H1 (cell line): ENCODE results near the gene NF1. TPM values are rescaled to one million over a fixed set of nuclear protein-coding genes. Genes with fewer than 3 reads are reported as not detected.

ENCODE experiments used
- CTCF ChIA-PET: fragments of 300-600 bp; sonication (Branson Sonifier 250); formaldehyde crosslinking; loops from one replicate; lab custom pipeline; 2021; ENCODE audit not compliant: partially characterized antibody; lab: Charles Lee
- POLR2A ChIA-PET: fragments of 300-600 bp; sonication (Branson Sonifier 250); formaldehyde crosslinking; loops from one replicate; lab custom pipeline; 2021; ENCODE audit warnings: inconsistent platforms; ENCODE audit not compliant: partially characterized antibody; lab: Charles Lee
- DNase-seq, 2 experiments: peaks; one replicate each; pipeline versions ENCODE4 v3.0.0 to v3.0.0-alpha.2; 2010 to 2022; ENCODE audit warnings: low spot score in 2 of 2, low read depth in 1 of 2, mixed read lengths in 1 of 2
- FAIRE-seq: peaks from 2 replicates; lab custom pipeline; 2011; peaks lifted over from hg19 to GRCh38; lab: Jason Lieb, UNC
- H2AFZ ChIP-seq: 2 replicates; pipeline ENCODE4 v1.8.1; 2012; ENCODE audit warnings: low read length, inconsistent platforms
- H2AK5ac ChIP-seq: 2 replicates; pipeline ENCODE4 v1.6.1; 2013; ENCODE audit warnings: low read depth, low read length
- H2BK120ac ChIP-seq: replicated peaks from 2 replicates; pipeline ENCODE3; 2013; ENCODE audit warnings: low read depth, low read length, inconsistent platforms
- H2BK12ac ChIP-seq: 2 replicates; pipeline ENCODE4 v1.6.1; 2013; ENCODE audit warnings: low read depth, low read length
- H2BK15ac ChIP-seq: 2 replicates; pipeline ENCODE4 v1.6.1; 2013; ENCODE audit warnings: low read length
- H2BK20ac ChIP-seq: 2 replicates; pipeline ENCODE4 v1.6.1; 2013; ENCODE audit warnings: low read length
- H2BK5ac ChIP-seq: 2 replicates; pipeline ENCODE4 v1.6.1; 2013; ENCODE audit warnings: low read depth, low read length
- H3K14ac ChIP-seq: 2 replicates; pipeline ENCODE4 v1.6.1; 2013; ENCODE audit warnings: inconsistent platforms; ENCODE audit not compliant: insufficient read length
- H3K18ac ChIP-seq: 2 replicates; pipeline ENCODE4 v1.6.1; 2013; ENCODE audit warnings: low read length; ENCODE audit errors: extremely low read depth
- H3K23ac ChIP-seq: 2 replicates; pipeline ENCODE4 v1.6.1; 2013; ENCODE audit warnings: inconsistent platforms; ENCODE audit not compliant: insufficient read length
- H3K23me2 ChIP-seq: 2 replicates; pipeline ENCODE4 v1.6.1; 2013; ENCODE audit warnings: low read depth, low read length
- H3K27ac ChIP-seq: 2 replicates; pipeline ENCODE4 v1.6.1; 2011; ENCODE audit warnings: low read depth, low read length, inconsistent platforms
- H3K27me3 ChIP-seq, 4 experiments: replicated peaks in 1 of 4; 1 replicate in 1 of 4; 2 replicates in 3 of 4; pipeline versions ENCODE4 v1.6.1 to v1.8.1; 2011 to 2013; ENCODE audit warnings: low read length in 3 of 4, mild to moderate bottlenecking in 3 of 4, inconsistent platforms in 2 of 4, mixed read lengths in 2 of 4, moderate library complexity in 1 of 4; ENCODE audit not compliant: control insufficient read depth in 3 of 4, insufficient read depth in 3 of 4; ENCODE audit errors: extremely low read depth in 1 of 4
- H3K36me3 ChIP-seq, 4 experiments: 2 replicates each; pipeline versions ENCODE4 v1.6.1 to v1.8.1; 2011 to 2013; ENCODE audit warnings: mild to moderate bottlenecking in 4 of 4, low read length in 3 of 4, moderate library complexity in 2 of 4, control low read depth in 1 of 4, inconsistent platforms in 1 of 4; ENCODE audit not compliant: insufficient read depth in 4 of 4, control insufficient read depth in 2 of 4
- H3K4ac ChIP-seq: replicated peaks from 2 replicates; pipeline ENCODE3; 2013; ENCODE audit warnings: low read length, low read depth, mixed read lengths, inconsistent platforms; ENCODE audit not compliant: insufficient read length
- H3K4me1 ChIP-seq, 4 experiments: replicated peaks in 1 of 4; 1 replicate in 1 of 4; 2 replicates in 3 of 4; pipeline versions ENCODE4 v1.6.1 to v1.8.1; 2011 to 2013; ENCODE audit warnings: low read length in 3 of 4, inconsistent platforms in 2 of 4, mixed read lengths in 1 of 4; ENCODE audit not compliant: insufficient read depth in 4 of 4, control insufficient read depth in 3 of 4
- H3K4me2 ChIP-seq, 2 experiments: 2 replicates each; pipeline versions ENCODE4 v1.6.1 to v1.8.1; 2011 to 2013; ENCODE audit warnings: low read depth in 2 of 2, low read length in 2 of 2, control low read depth in 1 of 2, inconsistent platforms in 1 of 2, mild to moderate bottlenecking in 1 of 2; ENCODE audit not compliant: insufficient read depth in 1 of 2
- H3K4me3 ChIP-seq, 4 experiments: fragments of 200-600, 300-600 bp in 1 of 4; sonication (generic), shearing (Covaris generic), sonication (Bioruptor Twin) in 1 of 4; 2 replicates each; pipeline versions ENCODE4 v1.5.1 to v1.8.1; 2011 to 2016; ENCODE audit warnings: low read length in 4 of 4, low read depth in 3 of 4, control low read depth in 2 of 4, inconsistent platforms in 2 of 4, mild to moderate bottlenecking in 2 of 4, mixed read lengths in 1 of 4, moderate library complexity in 1 of 4; ENCODE audit not compliant: insufficient read depth in 2 of 4; ENCODE audit errors: extremely low read depth in 1 of 4
- H3K56ac ChIP-seq: replicated peaks from 2 replicates; pipeline ENCODE3; 2013; ENCODE audit warnings: low read depth, mild to moderate bottlenecking, mixed read lengths, low read length, inconsistent platforms; ENCODE audit not compliant: insufficient read length
- H3K79me1 ChIP-seq: 2 replicates; pipeline ENCODE4 v1.6.1; 2013; ENCODE audit warnings: low read depth, low read length, control low read depth
- H3K79me2 ChIP-seq, 2 experiments: 2 replicates each; pipeline versions ENCODE4 v1.6.1 to v1.8.1; 2012 to 2013; ENCODE audit warnings: low read length in 2 of 2, mild to moderate bottlenecking in 2 of 2, inconsistent platforms in 1 of 2; ENCODE audit not compliant: insufficient read depth in 2 of 2, control insufficient read depth in 1 of 2
- H3K9ac ChIP-seq, 4 experiments: replicated peaks in 1 of 4; 1 replicate in 1 of 4; 2 replicates in 3 of 4; pipeline versions ENCODE4 v1.6.1 to v1.8.1; 2011 to 2013; ENCODE audit warnings: low read depth in 3 of 4, low read length in 3 of 4, control low read depth in 2 of 4, mild to moderate bottlenecking in 2 of 4, moderate library complexity in 2 of 4, inconsistent platforms in 1 of 4; ENCODE audit errors: extremely low read depth in 1 of 4
- H3K9me3 ChIP-seq, 2 experiments: 2 replicates each; pipeline versions ENCODE4 v1.6.1 to v1.8.1; 2012 to 2013; ENCODE audit warnings: mild to moderate bottlenecking in 2 of 2, moderate library complexity in 2 of 2, control low read depth in 1 of 2, inconsistent platforms in 1 of 2, low read depth in 1 of 2, low read length in 1 of 2, mixed read lengths in 1 of 2; ENCODE audit not compliant: insufficient read depth in 2 of 2
- H4K20me1 ChIP-seq, 2 experiments: replicated peaks in 1 of 2; 2 replicates each; pipeline versions ENCODE3 to v1.8.1; 2011 to 2013; ENCODE audit warnings: inconsistent platforms in 2 of 2, low read length in 2 of 2, mild to moderate bottlenecking in 1 of 2; ENCODE audit not compliant: insufficient read depth in 2 of 2, control insufficient read depth in 1 of 2
- H4K5ac ChIP-seq: 2 replicates; pipeline ENCODE4 v1.6.1; 2013; ENCODE audit warnings: low read length, low read depth, mixed read lengths, inconsistent platforms; ENCODE audit not compliant: insufficient read length
- H4K8ac ChIP-seq: 2 replicates; pipeline ENCODE4 v1.8.0; 2013; ENCODE audit warnings: mild to moderate bottlenecking, moderate library complexity, low read length, inconsistent platforms; ENCODE audit not compliant: insufficient read depth; ENCODE audit errors: extremely low read depth
- H4K91ac ChIP-seq: replicated peaks from 2 replicates; pipeline ENCODE3; 2013; ENCODE audit warnings: low read length, mixed read lengths, inconsistent platforms; ENCODE audit not compliant: insufficient read length
- E2F6 ChIP-seq: IDR thresholded peaks from 2 replicates; pipeline ENCODE4 v1.6.1; 2012; ENCODE audit warnings: inconsistent platforms
- JUND ChIP-seq: IDR thresholded peaks from 2 replicates; pipeline ENCODE4 v1.6.1; 2011; ENCODE audit warnings: mild to moderate bottlenecking, improper control_type of control experiment, low read length
- KDM5A ChIP-seq: fragments of 200-600 bp; IDR thresholded peaks from 2 replicates; pipeline ENCODE4 v1.7.1; 2012; ENCODE audit warnings: mild to moderate bottlenecking, low read length, inconsistent platforms, mixed read lengths
- polyA plus RNA-seq, 7 experiments: library from polyadenylated mRNA; depleted of rRNA in 3 of 7; stranded (reverse) in 5 of 7; unstranded in 2 of 7; fragments of >200 nt in 5 of 7; fragments of 200-250 nt in 2 of 7; gene quantifications; 1 replicate in 5 of 7; 2 replicates in 1 of 7; 4 replicates in 1 of 7; pipeline versions ENCODE4 v1.2.1 to v1.2.3, GENCODE V29; 2011 to 2013; ENCODE audit warnings: missing spikeins in 2 of 7, mixed read lengths in 2 of 7
- total RNA-seq: library from RNA; stranded (reverse); fragmentation: NEBNext Ultra II Directional; extraction: Animal tissue kit (Norgen Biotek cat#: 25700); gene quantifications from 2 replicates; pipeline ENCODE4 v1.2.1, GENCODE V29; 2021

Gene NF1
- total and polyA plus RNA-seq, 2 of the 8 experiments (the other 6 are each of a cell fraction or from before 2014, with no cell fraction given), result 19.3 to 29.6 TPM

GRCh38 chr17:31272803-31273202 is 178.0 kb downstream of the NF1 start:
- H3K23me2 ChIP-seq, result no peaks in the 10 kb centered on the region
- no peak overlapping the region for H3K23ac ChIP-seq
- peaks cover 0 to 4% (median 1%) of the 10 kb centered on the region in 4 experiments; a peak in 4 of 7 replicates for H3K4me1 ChIP-seq
- DNase-seq, result no peak
- H2BK20ac ChIP-seq, result no peak overlapping the region
- H4K91ac ChIP-seq, result no peak overlapping the region
- no peak overlapping the region for H4K8ac ChIP-seq
- no peak overlapping the region for H2BK12ac ChIP-seq
- no peak overlapping the region for H3K4ac ChIP-seq
- H4K5ac ChIP-seq, result no peak overlapping the region
- H3K4me3 ChIP-seq, result no peak overlapping the region
- H3K56ac ChIP-seq, result no peak overlapping the region
- H3K14ac ChIP-seq, result no peak overlapping the region
- H2AFZ ChIP-seq, result no peak overlapping the region
- no peaks in the 10 kb centered on the region for H4K20me1 ChIP-seq
- no peak for FAIRE-seq
- H3K9me3 ChIP-seq, result no peaks in the 10 kb centered on the region
- H3K27ac ChIP-seq, result no peak overlapping the region
- no peak overlapping the region for H3K18ac ChIP-seq
- H3K27me3 ChIP-seq, result peaks cover 0 to 1% (median 0%) of the 10 kb centered on the region in 4 experiments; a peak in 1 of 7 replicates
- CTCF ChIA-PET, result no interaction called here
- H2AK5ac ChIP-seq, result no peak overlapping the region
- H3K79me2 ChIP-seq, result no peaks in the 10 kb centered on the region
- H3K9ac ChIP-seq, result no peak overlapping the region
- no peak overlapping the region for H3K4me2 ChIP-seq
- POLR2A ChIA-PET, result no interaction called here
- H3K79me1 ChIP-seq, result no peaks in the 10 kb centered on the region
- H2BK15ac ChIP-seq, result no peak overlapping the region
- H2BK5ac ChIP-seq, result no peak overlapping the region
- H3K36me3 ChIP-seq, result 0 out of 8 replicates have a peak, but pooled peaks cover 0 to 6% (median 1%) of the 10 kb centered on the region in 4 experiments
- no peak overlapping the region for H2BK120ac ChIP-seq
- TF ChIP-seq JUND, result no peak
- no peak for TF ChIP-seq E2F6
- TF ChIP-seq KDM5A, result no peak
